Measurements from ENCODE around the gene AP2S1. TPM values are rescaled to one million over a fixed set of nuclear protein-coding genes. Genes with fewer than 3 reads are reported as not detected.
"Not testable (repeated sequence)": the region's sequence is repeated elsewhere in the genome, so short reads cannot be mapped to it uniquely, and the experiment has no call there.

The AP2S1 gene
- total RNA-seq, 2 experiments from 2014 or later = 151 to 154 TPM

- POLR2A ChIA-PET = no interaction called here
- H3K27ac Mint-ChIP-seq = no peak overlapping the region
- H3K4me3 Mint-ChIP-seq = no peak overlapping the region
- H3K27me3 Mint-ChIP-seq (ENCODE audit: low read depth) = no peaks in the 10 kb centered on the region
- CTCF ChIA-PET = interaction anchor here (0.7 to 1.4 kb wide), 3 partner anchors 10 to 178 kb away, joined by 3 to 8 read pairs (median 4); no protein-coding TSS in a partner anchor
- DNase-seq (no peak), ATAC-seq (no peak)
- H3K36me3 Mint-ChIP-seq (ENCODE audit: low read depth) = peaks cover 10% of the 10 kb centered on the region
- no peaks in the 10 kb centered on the region for H3K4me1 Mint-ChIP-seq (ENCODE audit: low read depth)
- no peaks in the 10 kb centered on the region for H3K9me3 Mint-ChIP-seq (ENCODE audit: insufficient read depth)
Observed at GRCh38 chr19:46834984-46835383, 15.7 kb downstream of the AP2S1 start.

GRCh38 chr19:46834121-46834520 lies 16.5 kb downstream of the AP2S1 start:
- no peak overlapping the region for H3K27ac Mint-ChIP-seq

DNA sequence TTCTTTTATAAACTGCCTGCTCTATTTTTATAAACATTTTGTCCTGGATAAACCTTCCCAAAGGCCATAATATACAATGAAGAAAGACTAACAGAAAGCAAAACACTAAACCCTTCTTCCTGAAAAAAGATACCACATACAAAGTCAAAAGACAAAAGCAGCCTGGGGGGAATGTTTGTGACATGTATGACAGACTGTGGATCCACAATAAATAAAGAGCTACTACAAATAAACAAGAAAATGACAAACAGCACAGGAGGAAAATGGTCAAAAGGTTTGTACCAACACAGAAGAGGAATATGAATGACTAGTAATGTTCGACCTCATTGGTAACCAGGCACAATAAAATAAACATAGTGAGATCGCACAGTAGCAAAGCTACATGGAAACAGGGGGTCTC lies 19.8 kb downstream of the AP2S1 start:
- H3K4me1 Mint-ChIP-seq (ENCODE audit: low read depth) = peaks cover 3% of the 10 kb centered on the region
- H3K27ac Mint-ChIP-seq = no peak overlapping the region
- no peak overlapping the region for H3K4me3 Mint-ChIP-seq
- no peaks in the 10 kb centered on the region for H3K27me3 Mint-ChIP-seq (ENCODE audit: low read depth)
- no peaks in the 10 kb centered on the region for H3K9me3 Mint-ChIP-seq (ENCODE audit: insufficient read depth)
- POLR2A ChIA-PET = no interaction called here
- no peaks in the 10 kb centered on the region for H3K36me3 Mint-ChIP-seq (ENCODE audit: low read depth)
- CTCF ChIA-PET = interaction anchor here (1.3 to 2.1 kb wide), 4 partner anchors 9 to 77 kb away, joined by 4 to 7 read pairs (median 4); no protein-coding TSS in a partner anchor
- ATAC-seq (no peak), DNase-seq (no peak)

More at GRCh38 chr19:46834121-46834520, 16.5 kb downstream of the AP2S1 start:
- Mint-ChIP-seq H3K9me3 (ENCODE audit: insufficient read depth) (no peaks in the 10 kb centered on the region), H3K4me1 (ENCODE audit: low read depth) (peaks cover 1% of the 10 kb centered on the region), H3K36me3 (ENCODE audit: low read depth) (peaks cover 6% of the 10 kb centered on the region), H3K27me3 (ENCODE audit: low read depth) (no peaks in the 10 kb centered on the region), H3K4me3 (no peak overlapping the region)
- POLR2A ChIA-PET = interaction anchor here (0.6 kb wide), 1 partner anchor 17 kb away, joined by 3 read pairs; the partner anchor contains the start of gene AP2S1
- CTCF ChIA-PET = interaction anchor here (0.7 to 2.1 kb wide), 4 partner anchors 9 to 179 kb away, joined by 3 to 8 read pairs (median 6); no protein-coding TSS in a partner anchor
- ATAC-seq (no peak), DNase-seq (no peak)

GRCh38 chr19:46828484-46828883 lies 22.2 kb downstream of the AP2S1 start:
- Mint-ChIP-seq H3K4me1 (ENCODE audit: low read depth) (peaks cover 16% of the 10 kb centered on the region), H3K27ac (no peak overlapping the region), H3K27me3 (ENCODE audit: low read depth) (no peaks in the 10 kb centered on the region), H3K4me3 (no peak overlapping the region), H3K9me3 (ENCODE audit: insufficient read depth) (no peaks in the 10 kb centered on the region), H3K36me3 (ENCODE audit: low read depth) (no peaks in the 10 kb centered on the region)
- no peak for ATAC-seq
- ChIA-PET POLR2A (interaction anchor here (0.6 kb wide), 1 partner anchor 9 kb away, joined by 5 read pairs; no protein-coding TSS in a partner anchor), CTCF (interaction anchor here (1.0 to 2.2 kb wide), 2 partner anchors 12 to 28 kb away, joined by 3 to 10 read pairs; no protein-coding TSS in a partner anchor)
- peak; percentile 33 for DNase-seq

- H3K27me3 Mint-ChIP-seq (ENCODE audit: low read depth) = no peaks in the 10 kb centered on the region
- no peak overlapping the region for H3K4me3 Mint-ChIP-seq
- ChIA-PET POLR2A (no interaction called here), CTCF (interaction anchor here (0.8 to 2.1 kb wide), 6 partner anchors 9 to 187 kb away, joined by 3 to 10 read pairs (median 4); no protein-coding TSS in a partner anchor)
- H3K9me3 Mint-ChIP-seq (ENCODE audit: insufficient read depth) = no peaks in the 10 kb centered on the region
- peaks cover 35% of the 10 kb centered on the region for H3K4me1 Mint-ChIP-seq (ENCODE audit: low read depth)
- H3K36me3 Mint-ChIP-seq (ENCODE audit: low read depth) = no peaks in the 10 kb centered on the region
- ATAC-seq = no peak
- H3K27ac Mint-ChIP-seq = no peak overlapping the region
- no peak for DNase-seq
Observed at GRCh38 chr19:46825731-46826055, 25.0 kb downstream of the AP2S1 start.

GRCh38 chr19:46824890-46825730 lies 25.5 kb downstream of the AP2S1 start:
- Mint-ChIP-seq H3K4me1 (ENCODE audit: low read depth) (peaks cover 41% of the 10 kb centered on the region), H3K27ac (peak overlapping the region; percentile 2), H3K9me3 (ENCODE audit: insufficient read depth) (no peaks in the 10 kb centered on the region), H3K27me3 (ENCODE audit: low read depth) (no peaks in the 10 kb centered on the region), H3K4me3 (no peak overlapping the region), H3K36me3 (ENCODE audit: low read depth) (no peaks in the 10 kb centered on the region)
- DNase-seq (peak; percentile 42), ATAC-seq (no peak)
- ChIA-PET POLR2A (interaction anchor here (5.1 kb wide), 1 partner anchor 39 kb away, joined by 51 read pairs; the partner anchor contains the start of gene SLC1A5), CTCF (interaction anchor here (0.8 to 2.3 kb wide), 7 partner anchors 9 to 188 kb away, joined by 3 to 7 read pairs (median 4); no protein-coding TSS in a partner anchor)

GRCh38 chr19:46823049-46823448 lies 27.6 kb downstream of the AP2S1 start:
- ChIA-PET POLR2A (interaction anchor here (2.1 to 5.1 kb wide), 2 partner anchors 29 to 37 kb away, joined by 6 to 51 read pairs; partner anchors contain the start of gene SLC1A5), CTCF (interaction anchor here (2.3 to 3.0 kb wide), 2 partner anchors 17 to 65 kb away, joined by 7 to 15 read pairs; no protein-coding TSS in a partner anchor)
- DNase-seq (no peak), ATAC-seq (no peak)
- Mint-ChIP-seq H3K4me1 (ENCODE audit: low read depth) (peaks cover 51% of the 10 kb centered on the region), H3K9me3 (ENCODE audit: insufficient read depth) (no peaks in the 10 kb centered on the region), H3K36me3 (ENCODE audit: low read depth) (no peaks in the 10 kb centered on the region), H3K27me3 (ENCODE audit: low read depth) (no peaks in the 10 kb centered on the region), H3K4me3 (no peak overlapping the region), H3K27ac (no peak overlapping the region)

DNA sequence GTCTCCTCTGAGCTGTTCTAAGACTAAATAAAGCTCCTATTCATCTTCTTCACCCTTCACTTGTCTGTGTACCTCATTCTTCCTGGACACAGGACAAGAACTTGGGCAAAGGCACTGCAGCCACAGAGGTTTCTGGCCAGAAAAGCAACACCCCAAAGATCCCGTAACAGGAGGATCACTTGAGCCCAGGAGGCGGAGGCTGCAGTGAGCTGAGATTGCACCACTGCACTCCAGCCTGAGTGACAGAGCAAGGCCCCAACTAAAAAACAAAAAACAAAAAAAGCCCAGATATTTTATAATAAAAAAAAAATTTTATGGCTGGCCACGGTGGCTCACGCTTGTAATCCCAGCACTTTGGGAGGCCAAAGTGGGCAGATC lies 28.2 kb downstream of the AP2S1 start:
- H3K4me3 Mint-ChIP-seq; ATAC-seq; H3K9me3 Mint-ChIP-seq (ENCODE audit: insufficient read depth); H3K27me3 Mint-ChIP-seq (ENCODE audit: low read depth); H3K36me3 Mint-ChIP-seq (ENCODE audit: low read depth); DNase-seq: not testable (repeated sequence)
- ChIA-PET CTCF (interaction anchor here (1.4 to 3.9 kb wide), 7 partner anchors 10 to 68 kb away, joined by 3 to 19 read pairs (median 13); no protein-coding TSS in a partner anchor), POLR2A (interaction anchor here (0.7 to 5.1 kb wide), 5 partner anchors 14 to 109 kb away, joined by 3 to 51 read pairs (median 4); partner anchors contain the start of gene SLC1A5)
- H3K4me1 Mint-ChIP-seq (ENCODE audit: low read depth) = peaks cover 51% of the 10 kb centered on the region
- H3K27ac Mint-ChIP-seq = peak overlapping the region; percentile 84

GRCh38 chr19:46821512-46822409 lies 28.9 kb downstream of the AP2S1 start:
- H3K27ac Mint-ChIP-seq = peak overlapping the region; percentile 84
- H3K36me3 Mint-ChIP-seq (ENCODE audit: low read depth) = no peaks in the 10 kb centered on the region
- peaks cover 51% of the 10 kb centered on the region for H3K4me1 Mint-ChIP-seq (ENCODE audit: low read depth)
- H3K27me3 Mint-ChIP-seq (ENCODE audit: low read depth) = no peaks in the 10 kb centered on the region
- ChIA-PET POLR2A (interaction anchor here (0.6 to 5.1 kb wide), 8 partner anchors 14 to 404 kb away, joined by 3 to 51 read pairs (median 4); partner anchors contain the start of genes SLC1A5 and ZC3H4), CTCF (interaction anchor here (0.8 to 3.9 kb wide), 11 partner anchors 9 to 423 kb away, joined by 3 to 19 read pairs (median 5); partner anchors contain the start of gene SLC1A5)
- ATAC-seq (peak; percentile 91), DNase-seq (peak; percentile 83)
- peak overlapping the region; percentile 45 for H3K4me3 Mint-ChIP-seq
- no peaks in the 10 kb centered on the region for H3K9me3 Mint-ChIP-seq (ENCODE audit: insufficient read depth)

GRCh38 chr19:46818812-46819211 lies 31.8 kb downstream of the AP2S1 start:
- Mint-ChIP-seq H3K27me3 (ENCODE audit: low read depth) (peaks cover 3% of the 10 kb centered on the region), H3K4me1 (ENCODE audit: low read depth) (peaks cover 38% of the 10 kb centered on the region), H3K36me3 (ENCODE audit: low read depth) (no peaks in the 10 kb centered on the region), H3K4me3 (no peak overlapping the region), H3K27ac (no peak overlapping the region), H3K9me3 (ENCODE audit: insufficient read depth) (no peaks in the 10 kb centered on the region)
- ATAC-seq = no peak
- peak; percentile 39 for DNase-seq
- ChIA-PET CTCF (interaction anchor here (1.5 to 3.9 kb wide), 2 partner anchors 22 to 65 kb away, joined by 4 to 19 read pairs; no protein-coding TSS in a partner anchor), POLR2A (no interaction called here)

Measured in activated CD8-positive, alpha-beta T cell treated with anti-CD3 and anti-CD28 coated beads, Interleukin-2, amount 10 ng/mL, durations not matched to agents 7 days and 5 days (primary cell).